HT1080 (cell line): ENCODE results near the gene ZNF142. TPM values are rescaled to one million over a fixed set of nuclear protein-coding genes. Genes with fewer than 3 reads are reported as not detected.
A peak's percentile ranks its signal among the peaks of the same experiment; 100 is the strongest.

ENCODE experiments used
- DNase-seq: peaks from one replicate; pipeline ENCODE4 v3.0.0-alpha.2; 2015; ENCODE audit warnings: low read depth
- polyA plus RNA-seq, 2 experiments: library from polyadenylated mRNA; depleted of rRNA; stranded (reverse); fragments of >200 nt; gene quantifications; 2 replicates each; pipeline ENCODE4 v1.2.3, GENCODE V29; 2015
- total RNA-seq: library from RNA; depleted of rRNA; stranded (reverse); fragments of >200 nt; shearing (Covaris generic); gene quantifications from 2 replicates; pipeline ENCODE4 v1.2.3, GENCODE V29; 2014; rRNA removed

ZNF142 gene
- 17.8 and 26.0 TPM in 2 replicates for total RNA-seq
- polyA plus RNA-seq (2015; cell fraction: cytosol; rRNA removed), result 10.2 and 13.2 TPM in 2 replicates
- 22.3 and 27.2 TPM in 2 replicates for polyA plus RNA-seq (2015; cell fraction: nucleus; rRNA removed)

DNA sequence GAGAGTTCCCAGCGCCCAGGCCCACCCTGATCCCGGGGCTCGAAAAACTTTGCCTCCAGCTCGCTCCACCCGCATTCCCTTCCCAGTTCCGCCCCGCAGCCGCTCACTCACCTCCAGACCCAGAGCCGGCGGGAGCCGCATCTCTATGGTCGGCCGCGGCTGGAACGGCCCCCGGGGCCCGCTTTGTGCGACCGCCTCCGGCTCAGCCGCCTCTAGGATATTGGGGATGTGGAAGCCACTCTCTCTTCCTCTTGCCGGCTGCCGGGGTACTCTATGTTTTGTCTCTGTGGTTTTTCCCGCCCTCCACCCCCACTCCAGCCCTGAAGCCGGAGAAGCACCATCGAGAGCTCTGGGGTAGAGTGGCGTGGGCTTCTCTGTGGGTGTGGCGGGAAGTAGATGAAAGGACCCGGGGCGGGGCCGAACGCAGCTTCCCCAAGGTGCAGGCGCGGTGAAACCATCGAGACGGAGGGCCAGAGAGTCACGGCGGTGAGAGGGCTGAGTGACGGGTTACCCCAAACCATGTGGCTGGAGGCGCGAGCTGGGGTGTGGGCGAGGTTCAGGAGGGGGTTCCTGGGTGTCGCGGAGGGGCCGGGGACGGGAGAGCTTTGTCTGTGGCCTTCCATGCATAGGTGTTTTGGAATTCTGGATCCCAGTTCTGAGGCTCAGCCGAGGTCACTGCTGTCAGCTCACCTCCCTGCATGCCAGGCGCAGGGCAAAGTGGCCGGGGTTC lies at the start of gene ZNF142, which contains the start of gene BCS1L:
Gene ZNF142 (minus strand): TSS at position 366 of the 730 bp plus-strand sequence. CDS start 3,194 bp downstream, outside the sequence.
Gene BCS1L (plus strand): TSS at position 426 of the 730 bp plus-strand sequence. CDS start 1,305 bp downstream, outside the sequence.
- peak; percentile 95 for DNase-seq

GRCh38 chr2:218708086-218708485 lies 48.7 kb upstream of the ZNF142 start:
- DNase-seq, result no peak

- no peak for DNase-seq
These were observed 43.9 kb upstream of the ZNF142 start for GRCh38 chr2:218703341-218703740.

- DNase-seq, result no peak
These were observed 42.4 kb upstream of the ZNF142 start for GRCh38 chr2:218701806-218702205.

- DNase-seq, result no peak
These were observed 39.5 kb upstream of the ZNF142 start for GRCh38 chr2:218698885-218699284.

- DNase-seq, result peak; percentile 48
These were observed 35.2 kb upstream of the ZNF142 start for GRCh38 chr2:218694405-218695145.

DNA sequence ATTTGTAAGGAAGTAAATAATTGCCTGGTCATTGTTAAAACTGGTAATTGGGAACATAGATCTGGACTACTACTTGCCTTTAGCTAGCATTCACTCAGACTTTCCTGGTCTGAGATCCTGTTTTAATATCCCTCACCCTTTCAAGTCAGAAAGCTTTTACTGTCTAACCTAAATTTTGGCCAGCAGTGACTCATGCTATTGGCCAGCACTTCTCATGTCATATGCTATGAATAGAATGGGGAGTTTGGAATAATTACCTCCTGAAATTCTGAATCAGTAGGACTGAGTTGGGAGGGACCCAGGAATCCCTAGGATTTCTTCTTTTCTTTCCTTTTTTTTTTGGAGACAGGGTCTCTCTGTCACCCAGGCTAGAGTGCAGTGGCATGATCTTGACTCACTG lies 31.8 kb upstream of the ZNF142 start:
- DNase-seq, result peak; percentile 32

- DNase-seq, result peak; percentile 69
These were observed 28.1 kb upstream of the ZNF142 start for GRCh38 chr2:218687400-218688060.

- no peak for DNase-seq
These were observed 20.6 kb upstream of the ZNF142 start for GRCh38 chr2:218680061-218680460.

DNA sequence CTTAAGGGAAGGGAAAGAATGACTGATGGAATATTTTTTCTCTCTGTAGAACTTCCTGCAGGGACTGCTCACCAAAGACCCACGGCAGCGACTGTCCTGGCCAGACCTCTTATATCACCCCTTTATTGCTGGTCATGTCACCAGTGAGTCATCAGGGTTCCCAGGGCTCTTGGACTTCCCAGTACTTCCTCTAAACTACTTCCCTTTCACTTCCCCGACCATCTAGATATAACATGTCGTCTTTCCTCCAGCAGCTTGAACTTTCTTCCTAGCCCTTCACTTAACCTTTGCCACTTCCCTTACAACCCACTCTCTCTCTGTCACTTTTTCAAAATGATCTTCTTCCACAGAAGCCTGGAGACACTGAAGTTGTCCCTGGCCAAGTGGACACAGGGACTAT lies 19.7 kb upstream of the ZNF142 start:
- peak; percentile 32 for DNase-seq

GRCh38 chr2:218671654-218672566 lies 12.5 kb upstream of the ZNF142 start, which contains the start of the genes RNF25 and STK36:
Gene RNF25 (minus strand): TSS chr2:218672002. CDS start chr2:218671970, 32 bp downstream.
Gene STK36 (plus strand): TSS chr2:218672086. CDS start chr2:218672830, 744 bp downstream.
- DNase-seq, result peak; percentile 93

DNA sequence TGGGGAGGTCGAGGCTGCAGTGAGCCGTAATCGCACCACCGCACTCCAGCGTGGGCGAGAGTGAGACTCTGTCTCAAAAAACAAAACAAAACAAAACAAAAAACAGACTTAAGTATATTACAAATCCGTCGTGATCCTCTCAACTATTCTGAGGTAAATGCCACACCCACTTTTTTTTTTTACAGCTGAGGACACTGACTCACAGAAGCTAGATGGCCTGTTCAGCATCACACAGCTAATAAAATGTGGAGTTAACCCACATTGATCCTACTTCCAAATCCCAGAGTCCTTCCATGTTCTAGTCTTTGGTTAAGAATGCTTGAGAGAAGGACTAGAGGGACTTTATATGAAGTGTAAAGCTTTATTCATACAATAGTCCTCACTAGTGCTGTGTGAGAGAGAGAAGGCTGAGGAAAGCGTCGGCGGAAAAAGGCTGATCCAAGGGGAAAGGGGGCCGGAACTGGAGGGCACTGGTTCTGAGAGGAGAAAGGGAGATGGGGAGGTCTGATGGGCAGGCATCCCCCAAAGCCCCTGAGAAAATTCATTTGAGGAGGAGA lies 11.8 kb upstream of the ZNF142 start:
- DNase-seq, result peak; percentile 30

DNA sequence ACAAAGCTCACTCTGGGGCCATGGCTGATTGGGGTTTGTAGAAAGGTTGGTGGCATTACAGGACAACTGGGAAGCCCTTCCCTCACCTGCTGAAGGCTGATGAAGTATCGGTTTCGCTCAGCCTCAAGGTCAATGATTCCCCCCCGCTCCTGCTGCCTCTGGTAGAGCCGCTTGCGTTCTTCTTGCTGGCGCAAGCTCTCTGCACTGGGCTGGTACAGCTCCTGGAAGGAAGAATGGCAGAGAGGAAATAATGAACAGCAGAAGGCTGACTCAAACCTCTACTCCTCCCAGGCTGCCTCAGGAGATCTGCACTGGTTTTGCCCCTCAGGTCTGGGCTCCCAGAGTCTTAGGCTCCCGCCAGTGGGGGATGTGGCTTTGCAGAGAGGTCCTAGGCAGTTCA lies 5.2 kb upstream of the ZNF142 start:
- DNase-seq, result no peak

- no peak for DNase-seq
These were observed 4.5 kb upstream of the ZNF142 start for GRCh38 chr2:218663901-218664300.

DNA sequence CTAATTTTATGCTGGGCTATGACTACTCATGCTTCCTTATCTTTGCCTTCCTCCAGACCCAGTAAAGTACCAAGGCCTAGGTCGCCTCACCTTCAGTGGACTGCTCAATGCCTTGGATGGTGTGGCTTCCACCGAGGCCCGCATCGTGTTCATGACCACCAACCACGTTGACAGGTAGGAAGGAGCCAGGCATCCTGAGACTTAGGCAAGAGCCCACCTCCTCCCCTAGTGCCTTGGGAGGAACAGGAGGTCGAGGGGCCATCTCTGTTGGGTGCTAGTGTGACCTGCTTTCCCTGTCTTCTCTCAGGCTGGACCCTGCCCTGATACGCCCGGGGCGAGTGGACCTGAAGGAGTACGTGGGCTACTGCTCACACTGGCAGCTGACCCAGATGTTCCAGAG lies 3.4 kb upstream of the ZNF142 start:
- no peak for DNase-seq

- DNase-seq, result no peak
These were observed 3.0 kb upstream of the ZNF142 start for GRCh38 chr2:218662377-218662776.

GRCh38 chr2:218659988-218660358 lies 550 bp upstream of the ZNF142 start:
- no peak for DNase-seq

GRCh38 chr2:218658671-218659257 lies 659 bp downstream of the ZNF142 start:
- peak; percentile 58 for DNase-seq

DNA sequence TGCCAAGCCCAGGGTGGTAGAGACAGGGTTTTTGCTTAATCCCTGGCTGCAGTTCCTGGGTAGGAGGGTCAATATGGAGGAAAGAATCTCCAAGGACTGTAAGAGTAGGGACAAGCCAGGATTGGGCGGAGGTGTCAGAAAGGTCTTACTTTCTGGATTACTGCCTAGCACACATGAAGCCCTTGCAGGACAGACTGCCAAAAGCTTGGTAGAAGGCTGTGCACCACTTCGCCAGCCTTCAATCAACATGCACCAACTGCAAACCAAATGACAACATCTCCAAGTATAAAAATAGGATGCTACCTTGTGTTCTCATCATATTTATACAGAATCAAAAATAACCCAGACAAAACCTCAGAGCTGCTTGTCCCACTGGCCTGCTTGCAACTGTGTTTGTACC lies 3.7 kb downstream of the ZNF142 start:
- DNase-seq, result no peak

DNA sequence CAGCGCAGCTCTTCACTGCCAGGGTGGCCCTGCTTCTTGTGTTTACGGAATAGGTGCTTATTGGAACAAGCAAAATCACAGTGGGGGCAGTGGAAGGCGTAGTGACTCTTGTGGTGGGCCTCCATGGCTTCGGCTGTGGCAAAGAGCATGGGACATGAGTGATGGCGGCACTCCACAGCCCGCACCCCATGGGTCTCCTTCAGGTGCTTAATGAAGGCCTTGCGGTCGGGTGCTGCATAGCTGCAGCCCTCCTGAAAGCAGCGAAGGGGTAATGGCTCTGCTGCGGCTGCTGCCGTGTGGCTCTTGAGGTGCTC lies 10.7 kb downstream of the ZNF142 start:
- no peak for DNase-seq
